ENCODE measurements around the gene ALK.

ALK gene

GRCh38 chr2:29615183-29615582 lies 306.2 kb downstream of the ALK start:
- H3K4me1 ChIP-seq (ENCODE audit: control insufficient read depth, insufficient read depth, low read length), result no peaks in the 10 kb centered on the region
- no peak overlapping the region for H3K9ac ChIP-seq (ENCODE audit: low read length)
- H3K27me3 ChIP-seq (ENCODE audit: control insufficient read depth, insufficient read depth, low read length), result no peaks in the 10 kb centered on the region
- no peak overlapping the region for H3K27ac ChIP-seq (ENCODE audit: low read depth, low read length)
- no peaks in the 10 kb centered on the region for H3K36me3 ChIP-seq (ENCODE audit: control insufficient read depth, insufficient read depth, low read length)
- H3K4me3 ChIP-seq (ENCODE audit: low read length), result no peak overlapping the region

GRCh38 chr2:29614295-29614830 lies 307.0 kb downstream of the ALK start:
- Histone ChIP-seq H3K36me3 (ENCODE audit: control insufficient read depth, insufficient read depth, low read length) (no peaks in the 10 kb centered on the region), H3K27me3 (ENCODE audit: control insufficient read depth, insufficient read depth, low read length) (no peaks in the 10 kb centered on the region), H3K9ac (ENCODE audit: low read length) (no peak overlapping the region), H3K27ac (ENCODE audit: low read depth, low read length) (no peak overlapping the region), H3K4me1 (ENCODE audit: control insufficient read depth, insufficient read depth, low read length) (no peaks in the 10 kb centered on the region), H3K4me3 (ENCODE audit: low read length) (no peak overlapping the region)

- Histone ChIP-seq H3K4me3 (ENCODE audit: low read length) (no peak overlapping the region), H3K9ac (ENCODE audit: low read length) (no peak overlapping the region), H3K27me3 (ENCODE audit: control insufficient read depth, insufficient read depth, low read length) (no peaks in the 10 kb centered on the region)
Observed at GRCh38 chr2:29613792-29614266, 307.6 kb downstream of the ALK start.

GRCh38 chr2:29613067-29613466 lies 308.3 kb downstream of the ALK start:
- Histone ChIP-seq H3K9ac (ENCODE audit: low read length) (no peak overlapping the region), H3K4me3 (ENCODE audit: low read length) (no peak overlapping the region), H3K4me1 (ENCODE audit: control insufficient read depth, insufficient read depth, low read length) (no peaks in the 10 kb centered on the region), H3K36me3 (ENCODE audit: control insufficient read depth, insufficient read depth, low read length) (no peaks in the 10 kb centered on the region), H3K27me3 (ENCODE audit: control insufficient read depth, insufficient read depth, low read length) (no peaks in the 10 kb centered on the region), H3K27ac (ENCODE audit: low read depth, low read length) (no peak overlapping the region)

More at GRCh38 chr2:29613792-29614266, 307.6 kb downstream of the ALK start:
- Histone ChIP-seq H3K4me1 (ENCODE audit: control insufficient read depth, insufficient read depth, low read length) (no peaks in the 10 kb centered on the region), H3K27ac (ENCODE audit: low read depth, low read length) (no peak overlapping the region), H3K36me3 (ENCODE audit: control insufficient read depth, insufficient read depth, low read length) (no peaks in the 10 kb centered on the region)

GRCh38 chr2:29612568-29612967 lies 308.8 kb downstream of the ALK start:
- Histone ChIP-seq H3K4me1 (ENCODE audit: control insufficient read depth, insufficient read depth, low read length) (no peaks in the 10 kb centered on the region), H3K9ac (ENCODE audit: low read length) (no peak overlapping the region), H3K27me3 (ENCODE audit: control insufficient read depth, insufficient read depth, low read length) (no peaks in the 10 kb centered on the region)

GRCh38 chr2:29611850-29612249 lies 309.5 kb downstream of the ALK start:
- Histone ChIP-seq H3K9ac (ENCODE audit: low read length) (no peak overlapping the region), H3K27ac (ENCODE audit: low read depth, low read length) (no peak overlapping the region), H3K4me3 (ENCODE audit: low read length) (no peak overlapping the region), H3K36me3 (ENCODE audit: control insufficient read depth, insufficient read depth, low read length) (no peaks in the 10 kb centered on the region), H3K27me3 (ENCODE audit: control insufficient read depth, insufficient read depth, low read length) (no peaks in the 10 kb centered on the region), H3K4me1 (ENCODE audit: control insufficient read depth, insufficient read depth, low read length) (no peaks in the 10 kb centered on the region)

More at GRCh38 chr2:29612568-29612967, 308.8 kb downstream of the ALK start:
- Histone ChIP-seq H3K36me3 (ENCODE audit: control insufficient read depth, insufficient read depth, low read length) (no peaks in the 10 kb centered on the region), H3K4me3 (ENCODE audit: low read length) (no peak overlapping the region), H3K27ac (ENCODE audit: low read depth, low read length) (no peak overlapping the region)

GRCh38 chr2:29611261-29611660 lies 310.1 kb downstream of the ALK start:
- H3K27me3 ChIP-seq (ENCODE audit: control insufficient read depth, insufficient read depth, low read length), result no peaks in the 10 kb centered on the region
- no peaks in the 10 kb centered on the region for H3K36me3 ChIP-seq (ENCODE audit: control insufficient read depth, insufficient read depth, low read length)
- H3K27ac ChIP-seq (ENCODE audit: low read depth, low read length), result no peak overlapping the region
- no peak overlapping the region for H3K9ac ChIP-seq (ENCODE audit: low read length)
- no peaks in the 10 kb centered on the region for H3K4me1 ChIP-seq (ENCODE audit: control insufficient read depth, insufficient read depth, low read length)
- H3K4me3 ChIP-seq (ENCODE audit: low read length), result no peak overlapping the region

- Histone ChIP-seq H3K27me3 (ENCODE audit: control insufficient read depth, insufficient read depth, low read length) (no peaks in the 10 kb centered on the region), H3K9ac (ENCODE audit: low read length) (no peak overlapping the region), H3K36me3 (ENCODE audit: control insufficient read depth, insufficient read depth, low read length) (no peaks in the 10 kb centered on the region), H3K4me3 (ENCODE audit: low read length) (no peak overlapping the region), H3K27ac (ENCODE audit: low read depth, low read length) (no peak overlapping the region), H3K4me1 (ENCODE audit: control insufficient read depth, insufficient read depth, low read length) (no peaks in the 10 kb centered on the region)
Observed at GRCh38 chr2:29610569-29610968, 310.8 kb downstream of the ALK start.

- Histone ChIP-seq H3K27me3 (ENCODE audit: control insufficient read depth, insufficient read depth, low read length) (no peaks in the 10 kb centered on the region), H3K4me3 (ENCODE audit: low read length) (no peak overlapping the region), H3K4me1 (ENCODE audit: control insufficient read depth, insufficient read depth, low read length) (no peaks in the 10 kb centered on the region), H3K9ac (ENCODE audit: low read length) (no peak overlapping the region), H3K27ac (ENCODE audit: low read depth, low read length) (no peak overlapping the region), H3K36me3 (ENCODE audit: control insufficient read depth, insufficient read depth, low read length) (no peaks in the 10 kb centered on the region)
Observed at GRCh38 chr2:29607038-29607420, 314.4 kb downstream of the ALK start.

- Histone ChIP-seq H3K36me3 (ENCODE audit: control insufficient read depth, insufficient read depth, low read length) (no peaks in the 10 kb centered on the region), H3K27me3 (ENCODE audit: control insufficient read depth, insufficient read depth, low read length) (no peaks in the 10 kb centered on the region), H3K27ac (ENCODE audit: low read depth, low read length) (no peak overlapping the region), H3K9ac (ENCODE audit: low read length) (no peak overlapping the region), H3K4me3 (ENCODE audit: low read length) (no peak overlapping the region), H3K4me1 (ENCODE audit: control insufficient read depth, insufficient read depth, low read length) (no peaks in the 10 kb centered on the region)
Observed at GRCh38 chr2:29606104-29607037, 315.0 kb downstream of the ALK start.

- Histone ChIP-seq H3K4me3 (ENCODE audit: low read length) (no peak overlapping the region), H3K36me3 (ENCODE audit: control insufficient read depth, insufficient read depth, low read length) (no peaks in the 10 kb centered on the region), H3K27ac (ENCODE audit: low read depth, low read length) (no peak overlapping the region), H3K4me1 (ENCODE audit: control insufficient read depth, insufficient read depth, low read length) (no peaks in the 10 kb centered on the region), H3K9ac (ENCODE audit: low read length) (no peak overlapping the region), H3K27me3 (ENCODE audit: control insufficient read depth, insufficient read depth, low read length) (no peaks in the 10 kb centered on the region)
Observed at GRCh38 chr2:29603341-29603740, 318.0 kb downstream of the ALK start.

- H3K36me3 ChIP-seq (ENCODE audit: control insufficient read depth, insufficient read depth, low read length), result no peaks in the 10 kb centered on the region
- H3K9ac ChIP-seq (ENCODE audit: low read length), result no peak overlapping the region
- H3K27ac ChIP-seq (ENCODE audit: low read depth, low read length), result no peak overlapping the region
- H3K27me3 ChIP-seq (ENCODE audit: control insufficient read depth, insufficient read depth, low read length), result no peaks in the 10 kb centered on the region
- no peak overlapping the region for H3K4me3 ChIP-seq (ENCODE audit: low read length)
- H3K4me1 ChIP-seq (ENCODE audit: control insufficient read depth, insufficient read depth, low read length), result no peaks in the 10 kb centered on the region
Observed at GRCh38 chr2:29601872-29602271, 319.5 kb downstream of the ALK start.

- H3K4me1 ChIP-seq (ENCODE audit: control insufficient read depth, insufficient read depth, low read length), result no peaks in the 10 kb centered on the region
- no peaks in the 10 kb centered on the region for H3K36me3 ChIP-seq (ENCODE audit: control insufficient read depth, insufficient read depth, low read length)
- no peaks in the 10 kb centered on the region for H3K27me3 ChIP-seq (ENCODE audit: control insufficient read depth, insufficient read depth, low read length)
- no peak overlapping the region for H3K27ac ChIP-seq (ENCODE audit: low read depth, low read length)
- H3K4me3 ChIP-seq (ENCODE audit: low read length), result no peak overlapping the region
- H3K9ac ChIP-seq (ENCODE audit: low read length), result no peak overlapping the region
Observed at GRCh38 chr2:29601321-29601720, 320.1 kb downstream of the ALK start.
